HG03460 (cell line): ENCODE measurements around the gene RELA.
A peak's percentile ranks its signal among the peaks of the same experiment; 100 is the strongest.
"Not testable (repeated sequence)": the region's sequence is repeated elsewhere in the genome, so short reads cannot be mapped to it uniquely, and the experiment has no call there.

ENCODE experiments used
- ATAC-seq: cut with Tn5 transposase; IDR thresholded peaks from one replicate; pipeline ENCODE4 v1.9.1; 2021; ENCODE audit not compliant: unreplicated experiment

Gene RELA

DNA sequence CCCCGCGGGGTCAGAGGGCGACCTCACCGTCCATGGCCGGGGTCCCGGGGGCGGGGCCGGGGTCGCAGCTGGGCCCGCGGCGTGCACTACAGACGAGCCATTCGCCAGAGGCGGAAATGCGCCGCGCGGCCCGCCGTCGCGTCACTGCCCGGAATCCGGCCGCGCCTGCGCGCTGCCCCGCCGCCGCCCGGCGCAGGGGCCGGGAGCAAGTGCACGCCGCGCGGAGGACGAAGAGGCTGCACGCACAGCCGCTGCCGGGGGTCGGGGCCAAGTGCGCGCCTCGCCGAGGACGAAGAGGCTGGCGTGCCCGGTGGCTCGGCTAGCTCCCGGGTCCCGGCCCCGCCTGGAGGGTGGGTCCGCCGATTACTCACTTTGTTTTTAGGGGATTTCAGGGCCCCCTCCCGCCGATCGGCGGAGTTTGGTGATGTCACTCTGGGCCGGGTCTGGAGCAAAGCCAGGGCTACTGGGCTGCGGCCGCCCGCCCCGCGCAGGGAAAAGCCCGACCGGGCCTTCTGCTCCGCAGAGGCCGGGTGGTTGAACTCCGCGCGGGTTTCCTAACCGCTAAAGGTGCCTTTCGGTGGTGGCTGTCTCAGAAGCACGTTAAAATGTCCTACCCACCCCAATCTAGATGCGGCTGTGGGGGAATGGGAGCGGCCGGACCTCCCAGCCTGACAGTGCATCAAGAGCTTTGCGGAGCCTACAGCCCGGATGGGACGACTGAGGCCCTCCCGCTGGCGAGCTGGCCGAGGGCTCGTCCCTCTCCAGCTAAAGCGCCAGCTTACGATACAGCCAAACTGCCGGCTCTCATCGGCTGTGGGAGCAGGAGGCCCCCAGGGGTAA is at the start of gene RELA:
RELA (minus strand) TSS at position 118 of the 840 bp plus-strand sequence; CDS start at position 34, 84 bp downstream.
- ATAC-seq: peak; percentile 68

- peak; percentile 74 for ATAC-seq
Measured at GRCh38 chr11:65711785-65712632, 49.3 kb upstream of the RELA start, which contains the start of gene KAT5. Gene KAT5 (plus strand): TSS chr11:65712252. CDS start chr11:65712268, 16 bp downstream.

DNA sequence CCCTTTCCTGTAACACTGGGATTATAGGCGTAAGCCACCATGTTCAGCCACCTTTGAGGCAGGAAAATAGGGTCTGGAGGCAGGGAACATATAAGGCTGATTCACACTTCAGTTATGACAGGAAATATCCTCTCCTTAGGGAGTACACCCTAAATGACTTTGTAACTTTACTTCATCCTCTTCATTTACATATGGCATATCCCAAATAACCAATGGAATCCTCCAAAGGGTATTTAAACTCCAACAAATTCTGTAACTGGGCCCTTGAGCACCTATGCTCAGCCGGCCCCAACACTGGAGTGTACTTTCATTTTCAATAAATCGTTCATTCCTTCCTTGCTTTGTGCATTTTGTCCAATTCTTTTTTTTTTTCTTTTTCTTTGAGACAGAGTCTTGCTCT is 47.7 kb upstream of the RELA start:
- no peak for ATAC-seq

DNA sequence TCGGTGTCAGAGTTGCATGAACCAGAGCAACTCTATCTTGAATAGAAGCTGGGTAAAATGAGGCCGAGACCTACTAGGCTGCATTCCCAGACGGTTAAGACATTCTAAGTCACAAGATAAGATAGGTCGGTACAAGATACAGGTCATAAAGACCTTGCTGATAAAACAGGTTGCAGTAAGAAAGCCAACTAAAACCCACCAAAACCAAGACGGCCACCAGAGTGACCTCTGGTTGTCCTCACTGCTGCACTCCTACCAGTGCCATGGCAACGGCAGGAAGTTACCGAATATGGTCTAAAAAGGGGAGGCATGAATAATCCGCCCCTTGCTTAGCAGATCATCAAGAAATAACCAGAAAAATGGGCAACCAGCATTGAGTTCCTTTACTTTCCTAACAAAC is 46.9 kb upstream of the RELA start:
- ATAC-seq: no peak

DNA sequence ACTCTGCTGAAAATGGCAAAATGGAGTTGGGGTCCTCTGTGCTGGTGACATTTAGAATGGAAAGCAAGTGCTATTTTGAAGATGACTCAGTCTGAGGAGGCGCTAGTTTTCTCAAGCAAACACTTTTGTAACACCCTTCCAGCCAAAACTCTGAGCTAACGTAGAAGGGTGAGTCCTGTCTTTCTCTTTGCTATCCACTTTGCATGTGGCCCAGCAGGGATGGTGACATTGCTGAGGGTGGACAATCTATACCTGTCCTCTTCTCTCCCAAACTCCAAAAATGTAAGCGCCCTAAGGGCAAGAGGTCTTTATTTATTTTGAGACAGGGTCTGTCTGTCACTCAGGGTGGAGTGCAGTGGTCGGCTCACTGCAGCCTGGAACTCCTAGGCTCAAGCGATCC is 45.7 kb upstream of the RELA start:
- ATAC-seq: no peak

DNA sequence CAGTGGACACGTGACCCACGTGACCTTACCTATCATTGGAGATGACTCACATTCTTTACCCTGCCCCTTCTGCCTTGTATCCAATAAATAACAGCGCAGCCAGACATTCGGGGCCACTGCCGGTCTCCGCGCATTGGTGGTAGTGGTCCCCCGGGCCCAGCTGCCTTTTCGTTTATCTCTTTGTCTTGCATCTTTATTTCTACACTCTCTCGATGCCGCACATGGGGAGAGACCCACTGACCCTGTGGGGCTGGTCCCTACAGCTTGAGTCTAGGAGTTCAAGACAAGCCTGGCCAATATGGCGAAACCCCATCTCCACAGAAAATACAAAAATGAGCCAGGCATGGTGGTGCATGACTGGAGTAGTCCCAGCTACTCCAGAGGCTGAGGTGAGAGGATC is 44.3 kb upstream of the RELA start:
- ATAC-seq: not testable (repeated sequence)

DNA sequence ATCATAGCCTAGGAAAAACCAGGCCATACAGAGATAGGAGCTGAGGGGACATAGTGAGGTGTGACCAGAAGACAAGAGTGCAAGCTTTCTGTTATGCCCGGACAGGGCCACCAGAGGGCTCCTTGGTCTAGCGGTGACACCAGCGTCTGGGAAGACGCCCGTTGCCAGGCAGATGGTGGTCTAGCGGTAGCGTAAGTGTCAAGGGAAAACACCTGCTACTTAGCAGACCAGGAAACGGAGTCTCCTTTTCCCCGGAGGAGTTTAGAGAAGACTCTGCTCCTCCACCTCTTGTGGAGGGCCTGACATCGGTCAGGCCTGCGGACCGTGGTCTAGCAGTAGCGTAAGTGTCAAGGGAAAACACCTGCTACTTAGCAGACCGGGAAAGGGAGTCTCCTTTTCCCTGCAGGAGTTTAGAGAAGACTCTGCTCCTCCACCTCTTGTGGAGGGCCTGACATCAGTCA is 43.6 kb upstream of the RELA start:
- not testable (repeated sequence) for ATAC-seq

DNA sequence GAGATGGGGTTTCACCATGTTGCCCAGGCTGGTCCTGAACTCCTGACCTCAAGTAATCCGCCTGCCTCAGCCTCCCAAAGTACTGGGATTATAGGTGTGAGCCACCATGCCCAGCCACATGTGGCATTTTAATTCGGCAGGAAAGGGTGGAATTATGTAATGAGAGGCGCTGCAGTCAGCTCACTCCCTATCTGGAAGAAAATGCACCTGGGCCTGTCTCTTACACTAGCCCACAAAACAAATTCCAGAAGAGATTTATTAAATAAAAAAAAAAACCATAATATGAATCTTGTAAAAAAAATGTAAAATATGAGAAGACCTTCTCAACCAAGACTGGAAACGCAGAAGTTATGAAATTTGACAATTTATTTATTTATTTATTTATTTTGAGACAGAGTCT is 41.1 kb upstream of the RELA start:
- no peak for ATAC-seq

DNA sequence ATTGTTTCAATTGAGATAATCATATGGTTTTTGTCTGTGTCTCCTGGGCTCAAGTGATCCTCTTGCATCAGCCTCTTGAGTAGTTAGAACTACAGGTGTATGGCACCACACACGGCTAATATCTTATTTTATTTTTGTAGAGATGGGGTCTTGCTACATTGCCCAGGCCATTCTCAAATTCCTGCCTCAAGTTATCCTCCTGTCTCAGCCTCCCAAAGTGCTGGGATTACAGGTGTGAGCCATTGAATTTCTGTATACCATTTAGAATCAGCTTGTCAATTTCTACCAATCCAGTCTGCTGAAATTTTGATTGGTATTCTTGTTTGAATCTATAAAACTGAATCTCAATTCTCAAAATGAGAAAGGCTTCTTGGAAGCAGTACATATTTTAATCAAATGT is 39.0 kb upstream of the RELA start:
- no peak for ATAC-seq

GRCh38 chr11:65700399-65700798 is 37.7 kb upstream of the RELA start:
- ATAC-seq: no peak

GRCh38 chr11:65699306-65699705 is 36.6 kb upstream of the RELA start:
- ATAC-seq: no peak

DNA sequence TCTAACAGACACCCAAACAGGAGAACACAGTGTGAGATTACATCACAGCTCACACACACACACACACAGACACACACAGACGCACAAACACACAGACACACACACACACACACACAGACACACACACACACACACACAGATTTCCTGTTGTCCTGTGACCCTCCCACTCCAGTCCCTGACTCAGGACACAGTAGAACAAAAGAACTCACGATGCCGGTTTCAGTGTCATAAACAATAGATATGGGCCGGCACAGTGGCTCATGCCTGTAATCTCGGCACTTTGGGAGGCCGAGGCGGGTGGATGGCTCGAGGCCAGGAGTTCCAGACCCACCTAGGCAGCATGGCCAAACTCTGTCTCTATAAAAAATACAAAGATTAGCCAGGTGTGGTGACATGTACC is 35.5 kb upstream of the RELA start:
- no peak for ATAC-seq

GRCh38 chr11:65696802-65697552 is 34.3 kb upstream of the RELA start:
- no peak for ATAC-seq

DNA sequence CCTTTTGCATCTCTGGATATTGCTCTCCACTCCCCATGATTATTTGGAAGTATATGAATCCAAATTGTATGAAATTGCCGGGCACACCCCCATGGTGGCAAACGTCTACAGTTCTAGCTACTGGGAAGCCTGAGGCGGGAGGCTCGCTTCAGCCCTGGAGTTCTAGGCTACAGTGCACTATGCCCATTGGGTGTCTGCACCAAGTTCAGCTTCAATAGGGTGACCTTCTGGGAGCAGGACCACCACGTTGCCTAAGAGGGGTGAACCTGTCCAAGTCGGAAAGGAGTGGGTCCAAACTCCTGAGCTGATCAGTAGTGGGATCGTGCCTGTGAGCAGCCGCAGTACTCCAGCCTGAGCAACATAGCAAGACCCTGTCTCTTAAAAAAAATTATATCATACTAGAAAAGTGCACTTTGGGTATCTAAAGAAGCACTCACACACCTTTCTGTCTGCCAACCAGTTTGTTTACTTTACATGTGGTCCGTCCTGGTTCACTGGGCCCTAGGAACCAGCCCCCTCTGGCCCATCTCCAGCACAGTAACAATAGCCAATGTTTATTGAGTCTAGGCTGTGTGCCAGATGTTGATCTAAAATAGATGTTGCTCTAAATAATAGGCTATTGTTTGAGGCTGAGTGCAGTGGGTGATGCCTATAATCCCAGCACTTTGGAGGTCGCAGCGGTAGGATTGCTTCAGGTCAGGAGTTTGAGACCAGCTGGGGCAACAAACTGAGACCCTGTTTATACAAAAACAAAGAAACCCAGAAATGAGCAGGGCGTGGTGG is 32.9 kb upstream of the RELA start:
- no peak for ATAC-seq

GRCh38 chr11:65692367-65692766 is 29.7 kb upstream of the RELA start:
- ATAC-seq: no peak

DNA sequence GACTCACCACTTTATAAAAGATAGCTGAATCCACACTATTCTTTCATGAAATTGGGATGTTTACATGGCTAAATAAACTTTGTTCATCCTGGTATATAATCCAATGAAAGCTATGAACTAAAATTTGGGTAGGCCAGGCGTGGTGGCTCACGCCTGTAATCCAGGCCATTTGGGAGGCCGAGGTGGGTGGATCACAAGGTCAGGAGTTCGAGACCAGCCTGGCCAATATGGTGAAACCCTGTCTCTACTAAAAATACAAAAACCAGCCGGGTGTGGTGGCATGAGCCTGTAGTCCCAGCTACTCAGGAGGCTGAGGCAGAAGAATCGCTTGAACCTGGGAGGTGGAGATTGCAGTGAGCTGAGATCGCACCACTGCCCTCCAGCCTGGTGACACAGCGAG is 29.1 kb upstream of the RELA start:
- ATAC-seq: not testable (repeated sequence)

DNA sequence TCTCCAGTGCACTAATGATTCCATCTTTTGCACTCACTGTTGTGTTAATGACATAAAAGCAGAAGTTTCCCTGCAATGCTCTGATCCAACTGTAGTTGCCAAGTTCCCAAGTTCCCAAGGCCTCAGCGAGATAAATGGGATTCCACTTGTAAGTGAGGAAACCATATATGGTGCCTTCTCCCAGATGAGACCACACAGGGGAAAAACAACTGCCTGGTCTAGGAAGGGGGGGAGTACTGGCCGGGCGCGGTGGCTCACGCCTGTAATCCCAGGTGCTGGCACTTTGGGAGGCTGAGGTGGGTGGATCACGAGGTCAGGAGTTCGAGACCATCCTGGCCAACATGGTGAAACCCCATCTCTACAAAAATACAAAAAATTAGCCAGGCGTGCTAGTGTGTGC is 23.3 kb upstream of the RELA start:
- ATAC-seq: no peak

GRCh38 chr11:65683480-65683879 is 20.8 kb upstream of the RELA start:
- not testable (repeated sequence) for ATAC-seq

- no peak for ATAC-seq
Measured at GRCh38 chr11:65680192-65680743, 17.6 kb upstream of the RELA start.

GRCh38 chr11:65672982-65673381 is 10.3 kb upstream of the RELA start:
- ATAC-seq: no peak
